Activated T-cell treated with anti-CD3 and anti-CD28 coated beads for 48 hours (primary cell): ENCODE data around the gene CBLC.

Source experiments
- DNase-seq: peaks from one replicate; pipeline ENCODE4 v3.0.0-alpha.2; 2020; ENCODE audit warnings: low read depth

The CBLC gene

GRCh38 chr19:44799627-44800346 is 22.1 kb downstream of the CBLC start:
- no peak for DNase-seq

GRCh38 chr19:44800461-44800860 is 22.8 kb downstream of the CBLC start:
- DNase-seq: peak; percentile 78

DNA sequence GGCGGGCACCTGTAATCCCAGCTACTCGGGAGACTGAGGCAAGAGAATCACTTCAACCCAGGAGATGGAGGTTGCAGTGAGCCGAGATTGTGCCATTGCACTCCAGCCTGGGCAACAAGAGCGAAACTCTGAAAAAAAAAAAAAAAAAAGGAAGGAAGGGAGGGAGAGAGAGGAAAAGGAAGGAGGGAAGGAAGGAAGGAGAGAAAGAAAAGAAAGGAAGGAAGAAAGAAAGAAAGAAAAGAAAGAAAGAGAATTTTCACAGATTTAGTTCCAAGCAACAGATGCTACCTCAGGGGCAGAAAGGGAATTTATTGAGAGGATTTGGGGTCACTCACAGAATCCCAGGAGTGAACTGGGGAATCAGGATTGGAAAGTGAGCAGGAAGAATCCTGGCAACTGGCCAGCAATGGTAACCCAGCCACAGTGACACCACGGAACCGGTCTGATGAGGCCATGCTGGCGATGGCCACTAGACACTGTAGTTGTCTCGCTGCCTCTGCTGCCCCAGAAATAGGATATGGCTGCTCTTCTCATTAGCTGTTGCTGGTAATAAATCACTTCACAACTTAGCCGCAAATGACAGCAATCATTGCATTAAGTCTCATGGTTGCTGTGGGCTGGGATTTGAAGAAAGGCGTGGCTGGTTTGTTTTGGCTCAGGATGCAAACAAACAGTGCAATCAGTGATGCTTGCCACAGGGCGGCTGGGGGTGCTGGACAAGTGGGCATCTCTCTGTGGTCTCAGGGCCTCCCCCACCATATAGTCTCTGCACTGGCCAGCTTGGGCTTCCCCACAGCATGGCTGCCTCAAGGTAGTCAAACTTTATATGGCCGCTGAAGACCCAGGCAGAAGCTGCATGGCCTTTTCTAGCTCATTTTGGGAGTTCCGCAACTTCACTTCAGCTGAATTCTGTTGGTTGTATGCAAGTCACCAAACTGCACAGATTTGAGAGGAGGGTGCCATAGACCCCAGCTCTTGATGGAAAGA is 26.0 kb downstream of the CBLC start:
- no peak for DNase-seq

- DNase-seq: no peak
These were observed 28.6 kb downstream of the CBLC start for GRCh38 chr19:44806291-44806690.

DNA sequence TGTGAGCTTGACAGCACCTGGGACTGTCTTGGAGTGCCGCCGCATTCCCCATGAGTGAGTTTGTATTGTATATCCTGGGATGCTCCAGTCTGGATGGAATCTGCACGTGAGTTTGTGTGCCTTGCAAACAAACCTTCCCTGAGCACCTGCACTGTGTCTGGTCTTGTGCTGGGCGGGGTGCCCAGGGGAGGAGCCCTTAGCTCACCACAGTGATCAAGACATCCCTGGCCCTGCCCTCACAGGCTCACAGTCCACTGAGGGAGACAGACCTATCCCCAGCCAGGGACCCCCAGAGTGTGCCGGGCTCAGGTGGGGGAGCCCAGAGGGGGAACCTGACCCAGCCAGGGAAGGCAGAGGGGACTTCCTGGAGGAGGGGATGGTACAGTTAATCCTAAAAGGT is 29.5 kb downstream of the CBLC start:
- DNase-seq: no peak

DNA sequence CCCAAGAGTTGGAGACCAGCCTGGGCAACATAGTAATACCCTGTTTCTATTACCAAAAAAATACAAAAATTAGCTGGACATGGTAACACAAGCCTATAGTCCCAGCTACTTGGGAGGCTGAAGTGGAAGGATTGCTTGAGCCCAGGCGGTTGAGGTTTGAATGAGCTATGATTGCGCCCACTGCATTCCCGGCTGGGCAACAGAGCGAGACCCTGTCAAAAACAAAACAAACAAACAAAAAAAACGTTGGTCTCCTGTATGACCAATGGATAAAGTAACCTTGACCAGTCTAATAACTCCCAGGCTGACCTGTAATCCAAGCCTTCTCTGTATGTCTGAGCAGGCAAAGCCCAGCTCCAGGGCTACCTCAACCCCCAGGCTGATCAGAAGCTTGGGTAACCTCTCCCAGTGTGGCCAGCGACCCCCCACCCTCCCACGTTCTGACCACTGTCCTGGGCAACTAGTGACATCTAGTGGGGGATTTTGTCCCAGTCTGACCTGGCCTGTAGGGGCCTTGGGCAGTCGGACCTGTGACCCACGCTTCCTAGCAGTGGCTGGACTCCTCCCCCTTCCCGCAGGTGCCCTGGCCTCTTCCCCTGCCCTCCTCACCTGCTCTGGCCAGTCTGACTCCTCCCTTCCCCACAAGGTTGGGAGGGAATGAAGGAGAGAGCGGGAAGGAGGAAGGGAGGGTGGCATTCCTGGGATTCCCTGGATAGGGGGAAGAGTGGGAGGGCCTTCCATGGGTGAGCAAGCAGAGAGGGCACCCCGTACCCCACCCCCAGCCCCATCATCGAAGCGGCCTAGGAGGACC is 30.2 kb downstream of the CBLC start:
- DNase-seq: no peak

- no peak for DNase-seq
These were observed 31.0 kb downstream of the CBLC start, which contains the start of gene BCAM for GRCh38 chr19:44808463-44809371. Gene BCAM, plus strand, starts transcription at chr19:44809103. Its CDS starts 22 bp downstream, at chr19:44809125.

DNA sequence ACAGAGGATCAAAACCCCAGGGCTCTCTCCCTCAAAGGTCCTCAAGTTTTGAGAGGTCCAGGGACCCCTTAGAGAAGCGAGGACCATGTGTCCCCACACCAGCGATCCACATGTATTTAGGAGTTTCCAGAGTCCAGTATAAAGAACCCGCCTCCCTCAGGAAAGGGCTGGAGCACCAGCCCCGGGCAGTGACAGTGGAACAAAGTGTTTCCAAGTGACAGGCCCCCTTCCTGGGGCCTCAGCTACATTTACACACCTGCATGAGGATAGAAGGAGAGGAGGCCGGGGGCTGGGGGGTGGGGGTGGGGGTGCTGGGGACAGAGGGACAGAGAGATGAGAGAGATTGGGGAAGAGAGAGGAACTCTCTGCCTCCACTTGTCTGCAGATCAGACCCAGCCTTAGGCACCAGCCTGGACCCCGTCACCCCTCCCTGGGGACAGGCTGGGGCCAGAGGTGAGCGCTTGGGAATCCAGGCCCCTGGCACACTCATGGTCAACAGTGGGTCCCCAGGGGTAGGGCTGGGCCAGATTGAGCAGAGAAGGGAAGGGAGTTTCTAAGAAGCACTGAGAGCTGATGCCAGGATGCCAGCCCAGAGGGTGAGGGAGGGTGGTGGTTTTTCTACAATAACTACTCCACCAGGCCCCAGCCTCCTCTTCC is 32.0 kb downstream of the CBLC start:
- DNase-seq: no peak

DNA sequence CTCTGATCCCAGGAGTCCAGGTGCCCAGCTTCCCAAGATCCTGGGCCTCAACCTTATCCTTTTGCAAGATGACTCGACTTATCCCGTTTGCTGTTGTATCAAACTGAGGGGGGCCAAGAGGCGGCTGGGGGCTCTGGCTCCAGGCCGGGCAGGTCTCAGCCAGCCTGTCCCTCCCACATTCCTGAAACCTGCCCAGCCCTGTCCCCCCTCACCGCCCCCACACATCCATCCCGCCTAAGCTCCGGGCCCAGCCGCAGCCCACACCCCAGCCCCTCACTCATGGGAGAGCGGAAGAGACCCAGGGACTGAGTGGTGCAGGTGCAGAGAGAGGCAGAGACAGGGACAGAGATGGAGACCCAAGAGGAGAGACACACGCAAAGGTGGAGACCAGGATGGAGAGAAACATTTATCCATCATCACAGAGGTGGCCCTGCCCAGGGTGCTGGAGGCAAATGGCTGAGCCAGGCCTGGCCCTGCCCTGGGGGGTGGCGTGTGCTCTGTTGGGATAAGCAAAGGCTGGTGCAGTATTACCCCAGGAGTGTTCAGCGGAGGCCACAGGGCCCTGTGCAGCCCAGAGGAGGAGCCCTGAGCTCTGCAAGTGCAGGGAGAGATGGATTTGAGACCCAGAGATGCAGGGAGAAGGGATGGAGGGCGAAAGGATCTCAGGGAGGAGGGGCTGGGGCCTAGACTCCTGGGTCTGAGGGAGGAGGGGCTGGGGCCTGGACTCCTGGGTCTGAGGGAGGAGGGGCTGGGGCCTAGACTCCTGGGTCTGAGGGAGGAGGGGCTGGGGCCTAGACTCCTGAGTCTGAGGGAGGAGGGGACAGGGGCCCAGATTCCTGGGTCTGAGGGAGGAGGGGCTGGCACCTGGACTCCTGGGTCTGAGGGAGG is 32.8 kb downstream of the CBLC start:
- no peak for DNase-seq

DNA sequence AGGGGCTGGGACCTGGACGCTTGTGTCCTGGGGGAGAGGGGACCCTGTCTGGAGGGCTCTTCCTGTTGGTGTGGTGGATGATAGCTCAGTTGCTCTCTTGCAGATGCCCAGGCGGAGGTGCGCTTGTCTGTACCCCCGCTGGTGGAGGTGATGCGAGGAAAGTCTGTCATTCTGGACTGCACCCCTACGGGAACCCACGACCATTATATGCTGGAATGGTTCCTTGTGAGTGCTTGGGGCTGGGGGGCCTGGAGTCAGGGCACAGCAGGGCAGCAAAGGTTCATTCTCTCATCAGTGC is 33.4 kb downstream of the CBLC start:
- no peak for DNase-seq

GRCh38 chr19:44812142-44812718 is 34.5 kb downstream of the CBLC start:
- no peak for DNase-seq

- no peak for DNase-seq
These were observed 35.6 kb downstream of the CBLC start for GRCh38 chr19:44813070-44813840.

- DNase-seq: no peak
These were observed 36.3 kb downstream of the CBLC start for GRCh38 chr19:44813841-44814470.

DNA sequence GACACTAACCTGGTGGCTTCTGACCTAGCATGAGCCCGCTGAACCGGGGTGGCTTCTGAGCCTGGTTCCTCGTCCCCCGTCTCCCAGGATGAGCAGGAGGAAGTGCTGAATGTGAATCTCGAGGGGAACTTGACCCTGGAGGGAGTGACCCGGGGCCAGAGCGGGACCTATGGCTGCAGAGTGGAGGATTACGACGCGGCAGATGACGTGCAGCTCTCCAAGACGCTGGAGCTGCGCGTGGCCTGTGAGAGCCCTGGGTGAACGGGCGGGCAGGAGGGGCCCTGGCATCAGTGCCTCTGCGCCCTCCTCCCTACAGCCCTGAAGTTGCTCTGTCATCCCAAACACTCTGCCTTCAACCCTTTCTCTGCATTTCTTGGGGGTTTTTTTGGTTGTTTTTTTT is 36.8 kb downstream of the CBLC start:
- DNase-seq: no peak

GRCh38 chr19:44816301-44816700 is 38.6 kb downstream of the CBLC start:
- DNase-seq: no peak

DNA sequence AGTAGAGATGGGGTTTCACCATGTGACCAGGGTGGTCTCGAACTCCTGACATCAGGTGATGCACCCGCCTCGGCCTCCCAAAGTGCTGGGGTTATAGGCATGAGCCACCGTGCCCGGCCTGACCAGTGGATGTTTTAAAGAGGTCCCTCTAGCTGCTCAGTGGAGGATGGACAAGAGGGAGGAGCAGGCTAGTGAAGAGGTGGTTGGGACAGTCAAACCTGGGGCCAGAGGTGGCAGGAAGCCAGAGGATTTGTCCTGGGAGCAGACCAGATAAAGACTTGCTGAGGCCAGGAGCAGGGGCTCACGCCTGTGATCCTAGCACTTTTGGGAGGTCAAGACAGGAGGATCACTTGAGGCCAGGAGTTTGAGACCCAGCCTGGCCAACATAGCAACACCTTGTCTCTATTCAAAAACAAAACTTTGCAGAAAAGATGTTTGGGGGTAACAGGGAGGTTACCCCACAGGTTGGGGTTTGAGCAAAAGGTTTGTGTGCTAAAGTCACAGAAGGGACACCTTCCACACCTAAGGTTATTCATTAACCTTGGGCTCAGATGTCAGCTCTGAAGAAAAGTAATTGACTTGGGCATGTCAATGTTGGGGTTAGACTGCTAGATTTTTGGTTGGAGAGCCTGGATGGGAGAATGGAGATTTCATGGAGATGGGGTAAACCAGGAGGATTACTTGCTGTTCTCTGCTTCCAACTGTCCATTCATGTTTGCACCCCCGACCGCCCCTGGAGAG is 40.2 kb downstream of the CBLC start:
- no peak for DNase-seq

GRCh38 chr19:44818466-44819031 is 40.9 kb downstream of the CBLC start:
- no peak for DNase-seq
